ENCODE measurements around the gene CHST6.
"Not testable (repeated sequence)": the region's sequence is repeated elsewhere in the genome, so short reads cannot be mapped to it uniquely, and the experiment has no call there.

The CHST6 gene

DNA sequence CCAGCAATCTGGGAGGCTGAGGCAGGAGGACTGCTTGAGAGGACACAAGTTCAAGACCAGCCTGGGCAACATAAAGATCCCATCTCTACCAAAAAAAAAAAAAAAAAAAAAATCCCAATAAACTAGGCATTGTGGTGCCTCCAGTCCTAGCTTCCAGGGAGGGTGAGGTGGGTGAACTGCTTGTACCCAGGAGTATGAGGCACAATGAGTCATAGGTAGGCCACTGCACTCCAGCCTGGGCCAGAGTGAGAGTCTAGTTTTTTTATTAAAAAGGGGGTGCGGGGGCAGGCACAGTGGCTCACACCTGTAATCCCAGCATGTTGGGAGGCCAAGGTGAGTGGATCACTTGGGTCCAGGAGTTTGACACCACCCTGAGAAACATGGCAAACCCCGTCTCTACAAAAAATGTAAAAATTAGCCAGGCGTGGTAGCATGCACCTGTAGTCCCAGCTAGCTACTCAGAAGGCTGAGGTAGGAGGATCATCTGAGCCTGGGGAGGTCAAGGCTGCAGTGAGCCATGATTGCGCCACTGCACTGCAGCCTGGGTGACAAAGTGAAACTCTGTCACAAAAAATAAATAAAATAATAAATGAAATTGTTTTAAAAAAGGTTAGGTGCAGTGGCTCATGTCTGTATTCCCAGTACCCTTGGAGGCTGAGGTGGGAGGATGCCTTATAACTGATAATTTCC lies 7.8 kb upstream of the CHST6 start:
- no peak for FAIRE-seq

- FAIRE-seq = not testable (repeated sequence)
These were observed 6.6 kb upstream of the CHST6 start for GRCh38 chr16:75501820-75502219.

- no peak for FAIRE-seq
These were observed 6.1 kb upstream of the CHST6 start for GRCh38 chr16:75501359-75501758.

- FAIRE-seq = not testable (repeated sequence)
These were observed 3.5 kb upstream of the CHST6 start for GRCh38 chr16:75498605-75499322.

DNA sequence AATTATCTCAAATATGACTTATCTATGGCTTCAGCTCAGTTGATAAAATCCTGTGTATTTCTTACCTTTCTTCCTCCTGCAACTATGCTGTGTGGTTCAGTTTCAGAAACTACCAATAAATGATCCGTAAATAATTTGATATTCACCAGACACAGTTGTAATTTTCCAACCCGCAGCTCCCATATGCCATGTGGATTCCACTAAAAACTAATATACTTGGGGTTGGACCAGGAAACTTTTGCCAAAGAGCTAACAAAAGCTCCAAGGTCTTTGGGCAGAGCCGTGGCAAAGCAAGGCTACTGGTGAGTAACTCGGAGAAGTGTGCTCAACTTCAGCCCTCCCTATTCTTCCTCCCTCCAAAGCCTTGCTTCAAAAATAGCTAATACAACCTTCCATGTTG lies 2.3 kb upstream of the CHST6 start:
- FAIRE-seq = no peak

DNA sequence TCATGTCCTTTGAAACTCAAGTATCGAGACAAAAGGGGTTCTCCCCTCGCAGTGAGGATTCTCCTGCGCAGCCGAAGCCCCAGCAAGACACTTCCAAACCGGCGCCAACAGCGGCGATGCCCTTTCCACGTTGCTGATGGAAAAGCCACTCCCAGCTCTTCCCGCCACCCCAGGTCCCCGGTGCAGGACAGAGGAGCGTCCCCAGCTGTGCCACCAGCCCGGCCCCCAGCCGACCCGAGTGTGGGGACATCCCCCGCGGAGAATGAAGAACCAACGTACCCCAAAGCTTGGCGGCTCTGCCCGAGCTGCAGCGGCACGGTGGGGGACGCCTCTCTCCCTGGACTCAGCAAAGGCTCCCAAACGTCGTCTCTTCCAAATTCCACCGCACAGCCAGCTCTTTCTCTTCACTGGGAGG lies 573 bp downstream of the CHST6 start:
- no peak for FAIRE-seq

GRCh38 chr16:75494184-75494583 lies 1.1 kb downstream of the CHST6 start:
- FAIRE-seq = no peak

DNA sequence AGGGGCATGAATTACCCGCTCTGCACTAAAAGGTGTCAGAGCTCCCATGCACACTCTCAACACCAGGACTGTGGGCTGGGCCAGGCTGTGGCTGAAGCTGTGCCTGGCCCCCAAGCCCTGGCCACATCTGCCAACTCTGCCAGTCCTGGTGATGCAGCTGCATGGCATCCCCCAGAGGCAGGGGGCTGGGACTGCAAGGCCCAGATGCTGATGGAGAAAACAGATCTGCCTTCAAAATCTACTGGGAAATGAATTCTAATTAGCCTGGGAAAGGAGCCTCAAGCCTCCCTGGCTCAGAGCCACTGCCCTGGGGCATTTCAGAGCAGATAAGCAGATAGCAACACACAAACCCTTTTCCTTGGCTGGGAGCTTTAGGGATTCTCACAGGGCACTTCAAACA lies 3.4 kb downstream of the CHST6 start:
- FAIRE-seq = no peak

DNA sequence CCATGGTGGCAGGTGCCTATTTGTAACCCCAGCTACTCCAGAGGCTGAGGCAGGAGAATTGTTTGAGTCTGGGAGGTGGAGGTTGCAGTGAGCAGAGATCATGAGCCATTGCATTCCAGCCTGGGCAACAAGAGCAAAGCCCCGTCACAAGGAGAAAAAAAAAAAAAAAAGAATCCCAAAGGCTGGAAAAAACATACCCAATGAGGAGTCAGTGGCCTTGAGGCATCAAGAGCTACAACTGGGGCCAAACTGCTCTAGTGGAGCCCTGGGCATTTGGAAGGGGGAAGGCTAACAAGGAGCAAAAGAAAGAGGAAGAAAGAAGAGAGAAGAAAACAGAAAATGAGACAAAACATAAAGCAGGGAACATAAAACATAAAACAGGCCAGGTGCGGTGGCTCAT lies 6.9 kb downstream of the CHST6 start:
- no peak for FAIRE-seq

DNA sequence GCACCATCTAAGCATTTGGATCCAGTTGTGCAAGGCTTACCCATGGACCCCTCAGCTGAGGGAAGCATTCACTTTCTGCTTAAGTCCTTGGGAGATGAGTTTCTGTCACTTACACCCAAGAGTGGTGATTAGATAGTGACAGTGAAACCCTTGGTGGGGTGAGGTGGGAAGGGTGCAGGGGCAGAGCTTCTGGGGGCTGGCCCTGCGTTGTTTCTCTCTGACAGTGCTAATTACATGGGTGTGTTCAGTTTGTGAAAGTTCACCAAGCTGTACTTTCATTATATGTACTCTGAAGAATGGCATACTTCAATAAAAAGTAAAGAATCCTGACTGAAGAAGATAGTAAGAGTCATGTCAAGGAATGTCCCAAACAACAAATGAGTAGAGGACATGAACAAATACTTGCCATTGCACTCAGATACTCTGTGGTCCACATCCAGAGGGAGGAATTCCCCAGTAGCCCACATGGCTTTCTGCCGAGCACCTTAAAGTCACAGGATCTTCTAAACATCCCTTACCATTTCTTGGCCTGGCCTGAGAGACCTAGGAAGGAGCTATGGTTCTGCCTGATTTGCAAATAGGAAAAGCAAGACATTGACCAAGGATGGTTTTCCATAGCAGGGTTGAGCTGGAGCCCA lies 8.4 kb downstream of the CHST6 start:
- no peak for FAIRE-seq

GRCh38 chr16:75486014-75486675 lies 9.1 kb downstream of the CHST6 start:
- FAIRE-seq = no peak

- no peak for FAIRE-seq
These were observed 9.8 kb downstream of the CHST6 start for GRCh38 chr16:75485230-75486013.

DNA sequence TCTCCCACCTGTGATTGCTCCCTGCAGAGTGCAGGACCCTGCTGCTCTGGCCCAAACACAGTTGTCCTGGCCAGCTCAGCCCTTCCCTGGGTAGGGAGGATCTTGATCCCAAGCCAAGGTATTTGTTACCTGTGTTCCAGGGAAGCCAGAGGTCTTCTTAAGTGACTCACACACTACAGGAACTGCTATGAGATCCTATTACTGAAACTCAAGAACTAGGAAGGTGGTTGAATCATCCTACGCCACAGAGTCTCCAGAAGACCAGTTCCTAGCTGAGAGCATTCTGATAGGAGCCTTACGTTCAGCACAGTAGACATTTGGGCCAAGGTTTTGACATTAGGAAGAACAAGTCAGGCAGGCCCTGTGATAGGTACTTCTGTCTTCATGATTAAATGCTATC lies 12.0 kb downstream of the CHST6 start:
- FAIRE-seq = no peak

GRCh38 chr16:75482434-75483205 lies 12.6 kb downstream of the CHST6 start:
- FAIRE-seq = no peak

GRCh38 chr16:75481475-75481874 lies 13.8 kb downstream of the CHST6 start:
- FAIRE-seq = no peak

- FAIRE-seq = no peak
These were observed 15.7 kb downstream of the CHST6 start for GRCh38 chr16:75479421-75479990.

- FAIRE-seq = no peak
These were observed 16.5 kb downstream of the CHST6 start for GRCh38 chr16:75478480-75479345.

DNA sequence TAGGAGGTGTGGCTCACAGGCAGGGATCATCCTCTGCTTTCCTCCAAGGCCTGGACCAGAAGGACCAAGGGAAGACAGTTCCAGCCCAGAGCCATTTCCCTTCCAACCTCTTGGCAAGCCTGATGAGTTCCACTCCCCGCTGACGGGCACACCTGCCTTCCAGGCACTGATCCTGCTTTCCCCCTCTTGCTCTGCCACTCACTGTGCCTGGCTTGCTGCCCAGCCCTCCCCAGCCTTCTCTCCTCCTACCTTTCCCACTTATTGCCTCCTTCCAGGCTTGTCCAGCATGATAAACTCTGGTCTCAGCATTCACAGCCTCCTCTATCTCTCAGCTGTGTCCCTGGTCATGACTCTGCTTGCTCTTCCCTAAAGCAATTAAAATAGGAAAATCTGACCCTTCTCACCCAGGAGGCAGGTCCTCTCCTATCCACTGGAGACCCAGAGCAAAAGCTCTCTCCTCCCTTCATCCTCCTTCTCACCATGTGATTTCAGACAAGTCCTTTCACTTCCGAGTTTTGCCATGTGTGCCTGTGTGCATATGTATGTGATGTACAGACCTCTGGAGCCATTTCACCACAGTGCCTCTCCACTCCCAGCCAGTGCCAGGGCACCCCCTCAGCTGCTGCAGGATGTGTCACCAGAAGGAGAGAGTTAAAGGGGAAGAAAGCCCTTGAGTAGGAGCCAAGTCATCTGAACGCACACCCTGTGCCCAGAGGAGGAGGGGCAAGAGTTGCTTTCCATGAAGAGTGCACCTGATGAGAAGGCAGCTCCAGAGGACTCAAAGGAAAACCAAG lies 17.4 kb downstream of the CHST6 start:
- FAIRE-seq = no peak

DNA sequence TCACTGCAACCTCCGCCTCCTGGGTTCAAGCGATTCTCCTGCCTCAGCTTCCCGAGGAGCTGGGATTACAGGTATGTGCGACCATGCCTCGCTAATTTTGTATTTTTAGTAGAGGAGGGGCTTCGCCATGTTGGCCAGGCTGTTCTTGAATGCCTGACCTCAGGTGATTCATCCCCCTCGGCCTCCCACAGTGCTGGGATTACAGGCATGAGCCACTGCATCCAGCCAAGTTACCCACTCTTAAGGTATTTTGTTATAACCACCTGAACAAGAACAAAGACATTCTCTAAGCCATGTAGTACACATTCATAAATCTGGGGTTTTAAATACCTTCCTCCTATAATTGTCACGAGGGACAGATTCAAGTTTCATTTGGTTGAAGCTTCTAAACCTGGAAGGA lies 18.4 kb downstream of the CHST6 start:
- no peak for FAIRE-seq

- FAIRE-seq = no peak
These were observed 19.8 kb downstream of the CHST6 start for GRCh38 chr16:75475420-75475847.
